GM21526 (cell line): ENCODE data around the gene LMNA.
"Not testable (repeated sequence)": the region's sequence is repeated elsewhere in the genome, so short reads cannot be mapped to it uniquely, and the experiment has no call there.

Source experiments
- ATAC-seq: cut with Tn5 transposase; IDR thresholded peaks from one replicate; pipeline ENCODE4 v1.9.1; 2021; ENCODE audit warnings: moderate library complexity; ENCODE audit not compliant: unreplicated experiment, low FRiP score

The LMNA gene

GRCh38 chr1:156119503-156120209 is 5.1 kb downstream of the LMNA start:
- ATAC-seq: no peak

- ATAC-seq: no peak
These were observed 5.8 kb downstream of the LMNA start for GRCh38 chr1:156120318-156120717.

- ATAC-seq: not testable (repeated sequence)
These were observed 6.5 kb downstream of the LMNA start for GRCh38 chr1:156121005-156121404.

GRCh38 chr1:156121457-156121856 is 6.9 kb downstream of the LMNA start:
- no peak for ATAC-seq

DNA sequence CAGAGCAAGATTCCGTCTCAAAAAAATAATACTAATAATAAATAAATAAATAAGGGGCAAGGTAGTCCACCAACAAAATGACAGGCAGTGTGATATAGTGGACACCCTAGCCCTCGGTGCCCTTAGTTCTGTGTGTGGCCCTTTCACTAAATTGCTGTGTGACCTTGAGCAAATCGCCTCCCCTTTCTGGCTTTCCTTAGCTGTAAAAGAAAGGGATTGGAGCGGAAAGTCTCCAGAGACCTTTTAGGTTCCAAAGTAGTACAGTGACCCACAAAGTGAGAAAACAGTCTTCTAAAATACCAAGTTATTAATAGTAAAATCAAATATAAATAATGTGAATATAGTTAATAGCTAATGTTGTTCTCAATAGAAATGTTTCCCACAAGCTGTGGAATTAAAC is 7.6 kb downstream of the LMNA start:
- no peak for ATAC-seq

GRCh38 chr1:156122519-156123355 is 8.2 kb downstream of the LMNA start:
- ATAC-seq: no peak

GRCh38 chr1:156123356-156124196 is 9.1 kb downstream of the LMNA start:
- ATAC-seq: no peak

GRCh38 chr1:156124557-156125483 is 10.3 kb downstream of the LMNA start:
- ATAC-seq: no peak

DNA sequence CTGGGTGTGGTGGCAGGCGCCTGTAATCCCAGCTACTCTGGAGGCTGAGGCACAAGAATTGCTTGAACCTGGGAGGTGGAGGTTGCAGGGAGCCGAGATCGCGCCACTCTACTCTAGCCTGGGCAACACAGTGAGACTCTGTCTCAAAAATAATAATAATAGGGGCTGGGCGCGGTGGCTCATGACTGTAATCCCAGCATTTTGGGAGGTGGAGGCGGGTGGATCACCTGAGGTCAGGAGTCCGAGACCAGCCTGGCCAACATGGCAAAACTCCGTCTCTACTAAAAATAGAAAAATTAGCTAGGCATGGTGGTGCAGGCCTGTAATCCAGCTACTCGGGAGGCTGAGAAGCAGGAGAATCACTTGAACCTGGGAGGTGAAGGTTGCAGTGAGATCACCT is 11.0 kb downstream of the LMNA start:
- not testable (repeated sequence) for ATAC-seq

GRCh38 chr1:156126043-156126629 is 11.6 kb downstream of the LMNA start:
- no peak for ATAC-seq

- ATAC-seq: no peak
These were observed 12.4 kb downstream of the LMNA start for GRCh38 chr1:156126630-156127534.

DNA sequence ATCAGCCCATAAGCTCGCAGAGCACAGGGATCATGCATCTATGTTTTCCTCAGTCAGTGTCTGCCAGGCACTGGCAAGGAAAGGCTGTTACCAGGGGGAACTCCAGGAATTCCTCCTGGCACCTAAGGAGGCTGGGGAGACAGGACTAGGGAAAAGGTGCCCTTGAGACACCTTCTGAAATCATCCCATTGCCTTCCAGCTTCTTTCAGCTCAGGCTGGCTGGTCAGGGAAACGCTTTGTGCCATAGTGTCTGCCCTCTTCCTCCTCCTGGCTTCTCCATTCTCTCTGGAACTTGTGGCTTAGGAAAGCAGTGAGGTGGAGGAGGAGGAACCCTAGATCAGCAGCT is 13.8 kb downstream of the LMNA start:
- ATAC-seq: no peak

GRCh38 chr1:156128654-156129597 is 14.4 kb downstream of the LMNA start:
- no peak for ATAC-seq

- ATAC-seq: no peak
These were observed 15.4 kb downstream of the LMNA start for GRCh38 chr1:156129687-156130577.

DNA sequence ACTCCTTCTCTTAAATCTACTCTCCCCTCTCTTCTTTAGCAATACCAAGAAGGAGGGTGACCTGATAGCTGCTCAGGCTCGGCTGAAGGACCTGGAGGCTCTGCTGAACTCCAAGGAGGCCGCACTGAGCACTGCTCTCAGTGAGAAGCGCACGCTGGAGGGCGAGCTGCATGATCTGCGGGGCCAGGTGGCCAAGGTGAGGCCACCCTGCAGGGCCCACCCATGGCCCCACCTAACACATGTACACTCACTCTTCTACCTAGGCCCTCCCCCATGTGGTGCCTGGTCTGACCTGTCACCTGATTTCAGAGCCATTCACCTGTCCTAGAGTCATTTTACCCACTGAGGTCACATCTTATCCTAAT is 16.0 kb downstream of the LMNA start:
- no peak for ATAC-seq

- ATAC-seq: no peak
These were observed 20.4 kb downstream of the LMNA start for GRCh38 chr1:156134716-156135435.
